ENCODE results near the gene LARP1.
A peak's percentile ranks its signal among the peaks of the same experiment; 100 is the strongest.

The LARP1 gene

DNA sequence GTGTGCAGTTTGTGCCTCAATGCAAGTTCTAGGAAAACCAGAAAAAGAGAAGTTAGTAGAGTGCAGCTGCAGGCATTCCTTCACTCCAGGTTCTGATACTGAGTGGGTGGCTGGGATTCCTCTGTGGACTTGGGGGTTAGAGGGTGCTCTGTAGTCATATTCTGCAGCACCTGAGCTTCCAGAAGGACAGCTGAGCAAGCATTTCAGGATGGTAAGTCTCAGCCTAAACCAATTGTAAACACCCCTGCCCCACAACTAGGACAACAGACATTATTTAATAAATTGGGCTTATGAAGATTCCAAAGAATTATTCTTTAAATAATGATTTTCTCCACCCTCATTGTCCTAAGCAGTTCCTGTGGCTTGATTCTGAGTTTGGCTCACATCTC lies 86.1 kb downstream of the LARP1 start:
- Histone ChIP-seq H3K27ac (peak overlapping the region in 3 of 21 experiments; percentile 24 to 28 (median 27)), H3K4me3 (no peak overlapping the region)

DNA sequence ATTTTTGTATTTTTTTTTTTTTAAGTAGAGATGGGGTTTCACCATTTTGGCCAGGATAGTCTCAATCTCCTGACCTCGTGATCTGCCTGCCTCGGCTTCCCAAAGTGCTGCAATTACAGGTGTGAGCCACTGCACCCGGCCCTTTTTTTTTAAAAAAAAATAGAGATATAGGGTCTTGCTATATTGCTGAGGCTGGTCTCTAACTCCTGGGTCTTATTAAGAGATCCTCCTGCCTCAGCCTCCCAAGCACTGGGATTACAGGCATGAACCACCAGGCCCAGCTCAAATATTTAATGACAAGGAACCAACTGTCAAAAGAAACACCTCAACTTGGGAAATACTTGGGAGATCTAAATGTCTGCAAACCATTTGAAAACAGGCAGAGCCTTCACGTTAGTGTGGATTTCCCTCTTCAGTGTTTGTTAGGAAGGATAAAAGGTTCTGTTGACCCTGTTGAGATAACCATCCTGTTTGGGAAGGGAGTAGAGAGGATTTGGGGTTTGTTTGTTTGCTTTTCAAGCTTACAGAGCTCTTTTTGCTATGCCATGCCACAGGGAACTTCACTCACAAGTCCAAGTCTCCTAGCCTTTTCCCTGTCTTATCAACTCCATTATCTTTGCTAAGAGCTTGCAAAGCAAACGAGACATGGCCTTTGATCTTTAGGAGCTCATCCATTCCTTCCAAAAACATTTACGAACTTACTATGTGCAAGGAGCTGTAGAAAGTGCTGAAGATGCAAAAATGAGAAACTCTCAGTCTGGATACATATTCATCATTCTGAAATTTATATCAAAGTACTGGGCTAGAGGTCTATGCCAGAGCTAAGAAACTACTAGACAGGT lies 87.7 kb downstream of the LARP1 start:
- H3K4me3 ChIP-seq = no peak overlapping the region
- H3K27ac ChIP-seq = no peak overlapping the region

DNA sequence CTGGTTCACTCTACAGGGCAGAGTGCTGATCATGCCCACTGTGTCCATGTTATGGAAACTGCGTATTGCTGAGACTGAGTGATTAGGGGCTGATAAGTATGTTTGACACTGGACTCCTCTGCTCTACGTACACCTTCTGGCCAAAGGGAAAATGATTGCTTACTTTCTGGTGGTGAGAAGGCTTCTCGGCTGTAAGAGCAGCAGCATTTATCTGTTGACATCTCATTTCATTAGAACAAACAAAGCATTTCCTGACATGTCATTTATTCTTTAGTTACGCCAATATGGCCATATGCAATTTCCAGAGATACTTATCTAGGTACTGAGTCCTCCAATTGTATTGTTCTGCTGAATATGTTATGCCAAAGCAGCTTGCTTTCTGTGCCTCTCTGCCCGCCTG lies 89.6 kb downstream of the LARP1 start:
- H3K27ac ChIP-seq = no peak overlapping the region
- no peak overlapping the region for H3K4me3 ChIP-seq

DNA sequence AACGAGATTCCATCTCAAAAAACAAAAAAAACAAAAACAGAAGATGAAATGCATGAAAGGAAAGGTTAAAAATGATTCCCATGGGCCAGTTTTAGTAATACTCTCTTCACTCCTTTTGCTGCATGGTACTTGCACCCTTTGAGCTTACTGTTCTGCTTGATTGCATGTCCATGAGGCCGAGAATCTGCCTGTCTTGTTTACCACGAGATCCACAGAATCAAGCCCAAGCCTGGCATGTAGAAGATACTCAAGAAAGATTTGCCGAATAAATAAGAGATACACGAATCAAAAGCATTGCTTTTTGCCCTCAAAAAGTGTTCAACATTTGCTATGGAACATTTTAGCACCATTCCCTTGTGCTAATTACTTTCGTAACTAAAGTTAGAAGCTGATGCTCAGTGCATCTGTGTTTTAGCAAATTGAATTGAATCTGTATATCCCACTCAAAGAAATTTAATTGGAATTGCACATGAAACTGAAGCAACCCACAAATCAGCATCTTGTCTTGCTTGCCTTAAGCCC lies 94.1 kb downstream of the LARP1 start:
- Histone ChIP-seq H3K4me3 (peak overlapping the region in 4 of 7 experiments; percentile 29 to 51 (median 37)), H3K27ac (peak overlapping the region in 9 of 21 experiments; percentile 40 to 85 (median 68))

DNA sequence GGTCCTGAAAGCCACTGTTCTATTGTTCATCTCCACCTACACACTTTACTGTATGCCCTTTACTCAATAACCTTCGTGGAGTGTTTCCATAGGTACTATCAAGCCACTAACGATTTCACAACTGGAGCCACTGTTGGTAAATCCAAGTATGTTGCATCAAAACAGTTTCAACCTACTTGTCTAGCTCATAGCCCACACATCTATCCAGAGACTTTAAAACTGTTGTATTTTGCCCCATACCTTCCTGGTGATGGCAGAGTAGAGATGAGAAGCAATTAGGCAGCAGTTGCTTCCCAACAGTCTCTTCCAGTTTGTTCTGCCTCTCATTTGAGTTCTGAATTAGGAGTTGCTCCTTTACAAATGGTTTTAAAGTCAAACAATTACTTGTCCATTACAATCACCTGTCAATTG lies 94.6 kb downstream of the LARP1 start:
- Histone ChIP-seq H3K27ac (peak overlapping the region in 19 of 21 experiments; percentile 49 to 85 (median 68)), H3K4me3 (peak overlapping the region; percentile 22 to 51 (median 30))

DNA sequence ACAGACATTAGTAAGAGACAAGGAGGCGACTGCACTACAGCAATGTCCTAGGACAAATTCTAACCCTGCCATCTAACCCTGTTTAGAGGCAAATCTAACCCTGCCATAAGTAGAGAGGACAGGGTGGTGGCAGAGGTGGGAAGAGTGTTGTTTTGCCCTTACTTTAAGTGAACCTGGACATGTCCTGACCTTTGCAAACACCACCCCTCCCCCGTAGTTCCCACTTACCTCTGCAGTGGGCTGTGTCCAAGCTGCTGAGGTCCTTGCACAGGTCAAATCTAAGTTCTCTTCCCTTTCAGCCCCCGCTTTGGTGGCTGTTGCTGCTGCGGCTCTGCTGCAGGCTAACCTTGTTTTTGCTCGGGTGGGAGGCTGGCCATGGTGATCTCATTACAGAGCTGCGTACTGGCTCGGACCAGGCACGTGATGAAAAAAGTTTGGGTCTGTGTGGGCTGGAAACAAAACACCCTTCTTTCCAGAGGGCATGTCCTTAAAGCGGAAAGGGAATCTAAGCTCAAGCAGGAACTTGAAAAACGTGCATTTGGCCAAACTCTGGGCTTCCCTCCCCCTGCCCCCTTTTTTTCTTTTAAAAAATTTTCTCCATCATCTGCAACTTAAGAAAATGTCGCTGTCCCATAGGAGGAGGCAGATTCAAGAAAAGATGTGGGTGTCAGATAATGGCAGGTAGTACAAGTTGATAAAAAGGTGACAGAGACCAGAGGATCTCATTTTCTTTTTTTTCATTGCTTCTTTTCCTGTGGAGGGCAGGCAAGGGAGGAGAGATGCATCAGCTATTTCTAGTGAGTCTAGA lies 95.3 kb downstream of the LARP1 start, which contains the start of gene FAXDC2:
Gene FAXDC2, minus strand, starts transcription at position 349 of the 808 bp plus-strand sequence. CDS start 12,425 bp downstream, outside the sequence.
- Histone ChIP-seq H3K4me3 (peak within 1 kb of the TSS; percentile 22 to 51 (median 30)), H3K27ac (peak within 1 kb of the TSS in 20 of 21 experiments; percentile 44 to 85 (median 68))

DNA sequence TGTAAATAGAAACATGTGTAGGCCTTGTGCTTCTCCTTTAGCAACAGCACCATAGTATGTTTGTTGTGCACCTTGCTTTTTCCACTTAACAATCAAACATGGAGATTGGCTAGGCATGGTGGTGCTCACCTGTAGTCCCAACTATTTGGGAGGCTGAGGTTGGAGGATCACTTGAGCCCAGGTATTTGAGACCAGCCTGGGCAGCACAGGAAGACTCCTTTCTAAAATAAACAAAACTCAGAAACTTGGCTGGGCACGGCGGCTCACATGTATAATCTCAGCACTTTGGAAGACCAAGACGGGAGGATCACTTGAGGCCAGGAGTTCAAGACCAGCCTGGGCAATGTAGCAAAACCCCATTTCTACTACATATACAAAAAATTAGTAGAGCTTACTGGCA lies 96.2 kb downstream of the LARP1 start:
- Histone ChIP-seq H3K4me3 (no peak overlapping the region), H3K27ac (peak overlapping the region in 8 of 21 experiments; percentile 5 to 85 (median 70))

DNA sequence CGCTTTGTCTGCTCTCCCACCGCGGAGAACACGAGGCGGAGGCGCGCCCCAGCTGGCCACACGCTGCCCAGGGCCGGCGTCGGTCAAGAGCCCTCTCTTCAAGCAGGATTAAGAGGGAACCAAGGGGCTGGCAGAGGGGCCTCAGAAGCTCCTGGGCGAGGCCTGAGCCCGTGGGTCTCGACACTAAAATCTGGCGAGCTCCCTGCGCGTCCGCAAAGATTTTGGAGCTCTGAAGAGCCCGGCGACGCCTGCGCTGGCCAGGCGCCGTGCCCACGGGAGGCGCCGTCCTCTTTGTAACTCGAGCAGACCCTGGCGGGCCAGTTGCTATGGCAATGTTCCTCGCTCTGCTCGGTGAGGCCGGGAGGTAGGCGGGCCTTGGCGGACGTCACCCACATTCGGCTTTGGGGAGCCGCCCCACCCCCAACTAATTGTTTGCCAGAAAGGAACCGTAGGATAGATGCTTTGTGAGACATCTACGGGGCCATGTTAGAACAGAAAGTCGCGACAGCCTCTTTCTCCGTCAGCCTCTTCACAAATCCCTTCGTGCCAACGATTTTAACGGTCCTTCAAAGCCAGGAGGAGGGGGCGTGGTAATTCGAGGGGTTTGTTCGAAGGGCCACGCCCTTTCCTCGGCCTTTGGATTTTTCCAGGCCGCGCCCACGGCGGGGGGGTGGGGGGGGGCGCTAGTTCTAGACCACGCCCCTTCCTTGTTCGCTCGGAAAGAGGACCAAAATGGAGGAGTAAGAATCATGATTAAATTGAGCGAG lies 102.5 kb downstream of the LARP1 start:
- Histone ChIP-seq H3K27ac (peak overlapping the region; percentile 89 to 99 (median 97)), H3K4me3 (peak overlapping the region; percentile 68 to 91 (median 75))

DNA sequence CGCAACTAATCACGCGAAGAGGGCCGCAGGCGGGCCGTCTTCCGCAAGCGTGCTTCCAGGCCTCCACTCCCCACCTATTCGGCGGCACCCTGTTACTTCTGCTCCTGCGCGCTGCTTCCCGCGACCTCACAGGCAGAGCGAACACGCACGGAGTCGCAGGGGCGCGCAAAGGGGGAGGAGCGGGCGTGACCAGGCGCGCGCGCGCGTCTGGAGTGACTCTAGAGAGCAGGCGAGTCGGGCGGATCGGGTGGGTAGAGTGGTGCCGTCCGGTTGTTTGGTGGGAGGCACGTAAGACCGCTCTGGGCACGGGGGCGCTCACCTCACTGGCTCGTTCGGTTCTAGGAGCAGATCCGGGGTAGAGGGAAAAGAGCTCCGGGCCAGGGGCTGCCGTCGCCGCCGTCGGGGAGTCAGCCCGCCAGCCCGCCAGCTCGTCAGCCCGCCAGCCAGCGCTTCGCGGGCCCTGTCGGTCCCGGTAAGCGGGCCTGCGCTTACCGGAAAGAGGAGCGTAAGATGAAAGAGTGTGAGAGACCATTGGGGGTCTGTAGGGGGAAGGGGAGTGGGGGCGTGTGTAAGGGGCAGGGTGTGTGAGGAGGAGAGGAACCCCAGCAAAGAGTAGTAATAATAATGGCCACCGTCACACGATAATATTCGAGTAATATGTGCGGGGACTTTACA lies 103.3 kb downstream of the LARP1 start, which contains the start of gene CNOT8:
Gene CNOT8, plus strand, starts transcription at position 331 of the 675 bp plus-strand sequence. CDS start 4,652 bp downstream, outside the sequence.
- H3K4me3 ChIP-seq = peak within 1 kb of the TSS; percentile 68 to 91 (median 75)
- peak within 1 kb of the TSS; percentile 89 to 99 (median 97) for H3K27ac ChIP-seq

DNA sequence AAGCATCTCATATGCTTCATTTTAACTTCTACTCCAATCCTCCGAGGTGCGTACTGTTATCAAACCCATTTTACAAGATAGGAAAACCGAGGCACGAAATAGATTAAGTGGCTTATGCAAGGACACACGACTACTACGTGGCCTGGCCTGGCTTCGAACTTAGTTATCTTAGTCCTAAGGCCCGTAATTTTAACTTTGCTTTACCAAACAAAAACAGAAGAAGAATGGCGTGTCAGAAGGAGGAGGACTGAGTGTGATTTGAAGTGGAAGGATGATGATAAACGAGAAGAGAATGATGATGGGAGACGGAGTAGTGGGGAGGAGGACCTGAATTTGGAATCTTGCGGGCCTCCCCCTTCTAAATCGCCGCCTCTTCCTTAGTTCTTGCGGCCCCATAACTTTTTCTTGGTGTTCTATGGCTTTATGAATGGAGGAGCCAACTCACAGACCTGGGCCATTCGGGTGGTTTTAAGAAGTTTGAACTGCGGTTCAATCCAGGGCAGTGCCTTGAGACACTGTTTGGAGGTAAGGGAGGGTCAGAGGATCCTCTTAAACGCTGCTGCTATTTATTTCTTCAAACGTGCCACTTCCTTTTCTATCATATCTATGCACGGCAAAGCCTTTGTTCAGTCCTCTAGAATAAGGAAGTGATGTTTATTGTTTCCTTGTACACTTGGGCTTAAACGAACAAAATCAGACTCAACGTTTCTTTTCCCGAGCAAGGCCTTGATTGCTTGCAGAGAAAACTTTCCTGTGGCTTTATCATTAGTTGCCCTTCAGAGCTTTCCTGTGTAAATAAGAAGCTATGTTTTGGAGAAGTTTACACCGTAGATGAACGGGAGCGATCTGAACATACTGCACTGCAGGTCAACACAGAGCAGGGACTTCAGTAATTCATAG lies 104.0 kb downstream of the LARP1 start:
- Histone ChIP-seq H3K4me3 (peak overlapping the region; percentile 68 to 91 (median 75)), H3K27ac (peak overlapping the region; percentile 89 to 99 (median 97))

DNA sequence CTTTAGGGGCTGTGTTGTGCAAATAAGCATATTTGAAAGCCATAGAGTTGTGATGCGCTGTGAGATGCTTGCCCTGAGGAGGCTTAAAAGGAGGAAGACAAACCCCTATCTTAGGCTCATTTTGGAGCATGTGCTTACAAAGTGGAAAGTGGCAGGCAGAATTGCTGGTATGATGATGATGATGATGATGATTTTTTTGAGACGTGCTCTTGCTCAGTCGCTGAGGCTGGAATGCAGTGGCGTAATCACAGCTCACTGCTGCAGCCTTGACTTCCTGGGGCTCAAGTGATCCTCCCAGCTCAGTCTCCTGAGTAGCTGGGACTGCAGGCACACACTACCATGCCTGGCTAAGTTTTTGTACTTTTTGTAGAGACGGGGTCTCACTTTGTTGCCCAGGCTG lies 104.9 kb downstream of the LARP1 start:
- Histone ChIP-seq H3K4me3 (peak overlapping the region; percentile 68 to 91 (median 75)), H3K27ac (peak overlapping the region in 17 of 21 experiments; percentile 91 to 99 (median 98))

DNA sequence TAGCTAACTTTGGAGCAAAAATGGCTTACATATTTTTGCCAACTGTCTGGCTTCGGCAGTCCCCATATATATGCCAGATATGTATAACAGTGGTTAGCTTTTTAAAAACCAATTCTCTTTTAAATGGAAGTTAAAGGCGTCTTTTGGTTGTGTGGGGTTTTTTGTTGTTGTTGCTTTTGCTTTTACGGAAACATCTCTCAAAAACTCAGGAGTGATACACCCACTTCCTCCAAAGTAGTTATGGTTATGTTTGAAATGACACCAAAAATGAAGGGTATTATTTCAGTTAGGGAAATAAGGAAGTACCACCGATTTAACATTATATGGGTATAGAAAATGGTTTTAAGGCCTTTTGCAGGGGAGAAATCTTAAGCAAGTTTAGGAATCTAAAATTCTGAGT lies 105.6 kb downstream of the LARP1 start:
- peak overlapping the region in 6 of 7 experiments; percentile 11 to 87 (median 73) for H3K4me3 ChIP-seq
- peak overlapping the region in 14 of 21 experiments; percentile 6 to 99 (median 97) for H3K27ac ChIP-seq

DNA sequence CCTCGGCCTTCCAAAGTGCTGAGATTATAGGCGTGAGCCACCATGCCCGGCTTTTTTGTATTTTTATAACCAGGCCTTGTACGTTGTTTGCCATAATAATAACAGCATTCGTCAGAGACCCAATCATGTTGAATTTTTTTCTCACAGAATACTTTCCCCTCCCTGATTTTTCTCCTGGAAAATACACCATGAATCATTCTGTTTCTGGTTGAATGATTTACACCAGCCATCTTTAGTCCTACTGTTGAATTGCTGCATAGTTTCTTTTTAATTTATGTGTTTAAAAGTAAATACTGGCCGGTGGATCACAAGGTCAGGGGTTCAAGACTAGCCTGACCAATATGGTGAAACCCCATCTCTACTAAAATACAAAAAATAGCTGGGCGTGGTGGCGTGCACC lies 106.8 kb downstream of the LARP1 start:
- H3K4me3 ChIP-seq = no peak overlapping the region

DNA sequence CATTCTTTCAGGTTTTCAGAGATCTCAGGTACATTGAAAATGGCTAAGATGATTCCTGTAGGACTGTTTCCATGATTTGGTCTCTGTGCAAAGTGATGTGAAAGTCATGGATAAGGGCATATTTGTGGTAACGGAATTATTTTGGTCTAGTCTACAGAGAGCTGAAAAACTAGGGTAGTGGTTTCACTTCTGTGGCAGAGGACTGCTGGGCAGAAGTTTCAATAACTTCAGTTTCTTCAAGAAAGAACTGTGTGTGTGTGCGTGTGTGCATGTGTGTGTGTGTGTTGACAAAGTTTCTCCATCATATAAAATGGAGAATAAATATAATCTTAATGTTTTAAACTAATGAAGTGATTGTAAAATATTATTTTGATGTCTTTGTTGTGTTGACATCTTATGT lies 107.6 kb downstream of the LARP1 start:
- Histone ChIP-seq H3K4me3 (no peak overlapping the region), H3K27ac (peak overlapping the region in 1 of 21 experiments; percentile 4)

More for the DNA sequence above, 106.8 kb downstream of the LARP1 start:
- peak overlapping the region in 1 of 21 experiments; percentile 4 for H3K27ac ChIP-seq

DNA sequence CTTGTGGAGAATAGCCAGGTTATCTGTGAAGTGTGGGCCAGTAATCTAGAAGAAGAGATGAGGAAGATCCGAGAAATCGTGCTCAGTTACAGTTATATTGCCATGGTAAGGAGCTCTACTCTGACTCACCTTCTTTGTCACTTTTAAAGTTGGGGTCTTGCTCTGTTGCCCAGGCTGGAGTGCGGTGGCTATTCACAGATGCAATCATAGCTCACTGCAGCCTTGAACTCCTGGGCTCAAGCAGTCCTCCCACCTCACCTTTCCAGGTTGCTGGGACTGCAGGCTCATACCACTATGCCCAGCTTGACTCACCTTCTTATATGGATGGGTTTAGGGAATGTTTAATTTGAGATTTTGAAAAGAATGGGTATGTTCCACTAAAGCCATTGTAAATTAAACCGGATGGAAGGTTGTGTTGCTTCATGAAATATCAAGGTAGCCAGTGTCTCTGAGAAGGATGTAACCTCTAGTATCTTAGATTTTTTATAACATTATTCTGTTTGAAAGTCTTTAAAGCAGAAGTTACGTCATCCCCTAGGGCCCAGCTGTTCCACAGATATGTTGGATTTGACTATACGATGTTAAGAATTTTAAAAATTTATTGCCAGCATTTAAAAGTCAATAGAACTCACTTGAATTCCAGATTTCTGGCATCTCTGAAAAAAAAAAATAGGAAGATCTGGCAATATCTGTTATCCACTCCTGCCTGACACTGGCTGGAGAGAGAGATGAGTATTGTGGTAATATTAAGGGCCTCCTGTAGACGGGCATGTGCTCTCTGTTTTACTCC lies 108.3 kb downstream of the LARP1 start:
- Histone ChIP-seq H3K27ac (no peak overlapping the region), H3K4me3 (no peak overlapping the region)

DNA sequence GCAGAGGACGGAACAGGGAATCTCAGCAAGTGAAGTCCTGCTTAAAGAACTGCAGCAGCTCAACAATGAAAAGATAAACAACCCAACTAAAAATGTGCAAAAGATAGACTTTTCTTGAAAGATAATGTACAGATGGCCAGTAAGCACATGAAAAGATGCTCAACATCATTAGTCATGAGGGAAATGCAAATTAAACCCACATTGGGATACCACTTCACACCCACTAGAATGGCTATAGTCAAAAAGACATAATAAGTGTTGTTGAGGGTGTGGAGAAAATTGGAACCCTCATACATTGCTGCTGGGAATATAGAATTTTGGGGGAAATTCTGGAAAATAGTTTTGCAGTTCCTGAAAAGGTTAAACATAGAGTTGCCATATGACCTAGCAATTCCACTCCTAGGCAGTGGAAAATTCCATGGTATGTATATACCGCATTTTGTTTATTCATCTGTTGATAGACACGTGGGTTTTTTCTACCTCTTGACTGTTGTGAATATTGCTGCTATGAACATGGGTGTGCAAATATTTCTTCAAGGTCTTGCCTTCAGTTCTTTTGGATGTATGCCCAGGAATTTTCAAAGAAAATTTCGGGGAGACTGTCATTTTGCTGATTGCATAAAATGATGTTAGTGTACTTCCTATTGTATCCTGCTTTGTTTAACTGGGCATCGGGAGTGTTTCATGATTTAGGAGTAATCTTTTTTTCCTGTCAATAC lies 110.4 kb downstream of the LARP1 start:
- no peak overlapping the region for H3K4me3 ChIP-seq
- H3K27ac ChIP-seq = peak overlapping the region in 1 of 21 experiments; percentile 19

All from skin epidermis (tissue), 12 donors.